Activated naive CD4-positive, alpha-beta T cell treated with anti-CD3 and anti-CD28 coated beads, Interleukin-2, amount 50 U/mL, for 24 hours (primary cell): ENCODE measurements around the gene DNAH17.

Experiments used
- H3K27ac Mint-ChIP-seq: one replicate; pipeline ENCODE4 v1.8.0; 2021; ENCODE audit warnings: mild to moderate bottlenecking, mixed read lengths
- H3K27me3 Mint-ChIP-seq: one replicate; pipeline ENCODE4 v1.8.0; 2021; ENCODE audit warnings: mixed read lengths
- H3K36me3 Mint-ChIP-seq: one replicate; pipeline ENCODE4 v1.8.0; 2021; ENCODE audit warnings: mixed read lengths
- H3K4me1 Mint-ChIP-seq: one replicate; pipeline ENCODE4 v1.8.0; 2021; ENCODE audit warnings: mixed read lengths
- H3K4me3 Mint-ChIP-seq: one replicate; pipeline ENCODE4 v1.8.0; 2021; ENCODE audit warnings: mild to moderate bottlenecking, mixed read lengths
- H3K9me3 Mint-ChIP-seq: one replicate; pipeline ENCODE4 v1.8.0; 2021; ENCODE audit warnings: mixed read lengths

The DNAH17 gene

DNA sequence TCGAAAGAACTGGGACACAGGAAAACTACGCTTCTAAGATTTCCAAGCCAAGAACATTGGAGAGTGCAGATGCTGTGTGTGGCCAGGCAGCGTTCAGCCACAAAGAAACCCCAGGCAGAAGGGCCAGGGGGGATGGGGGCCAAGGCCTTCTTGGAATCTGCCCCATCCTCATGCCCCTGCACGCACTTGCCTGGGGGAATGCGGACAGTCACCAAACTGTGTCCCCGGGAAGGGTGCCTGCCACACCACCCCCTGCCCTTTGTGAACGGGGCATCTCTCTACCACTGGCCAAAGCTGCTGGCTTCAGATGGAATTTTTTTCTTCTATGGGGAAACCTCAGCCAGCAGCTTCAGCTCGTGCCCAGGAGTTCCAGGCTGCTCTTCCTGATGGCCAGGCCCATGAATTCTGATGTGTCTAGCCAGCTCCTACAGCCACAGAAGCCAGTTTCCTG is 32.0 kb upstream of the DNAH17 start:
- Mint-ChIP-seq H3K4me1 (no peaks in the 10 kb centered on the region), H3K36me3 (no peaks in the 10 kb centered on the region), H3K4me3 (no peak overlapping the region), H3K27ac (no peak overlapping the region), H3K27me3 (no peaks in the 10 kb centered on the region), H3K9me3 (no peaks in the 10 kb centered on the region)

- Mint-ChIP-seq H3K27me3 (no peaks in the 10 kb centered on the region), H3K4me3 (no peak overlapping the region), H3K4me1 (no peaks in the 10 kb centered on the region), H3K36me3 (no peaks in the 10 kb centered on the region), H3K9me3 (no peaks in the 10 kb centered on the region), H3K27ac (no peak overlapping the region)
Observed at GRCh38 chr17:78608804-78609186, 31.6 kb upstream of the DNAH17 start.

GRCh38 chr17:78608122-78608803 is 31.1 kb upstream of the DNAH17 start:
- Mint-ChIP-seq H3K27ac (no peak overlapping the region), H3K4me1 (no peaks in the 10 kb centered on the region)

GRCh38 chr17:78607038-78607437 is 29.8 kb upstream of the DNAH17 start:
- H3K36me3 Mint-ChIP-seq: no peaks in the 10 kb centered on the region
- no peaks in the 10 kb centered on the region for H3K9me3 Mint-ChIP-seq
- H3K27ac Mint-ChIP-seq: peak overlapping the region; percentile 66
- H3K4me3 Mint-ChIP-seq: no peak overlapping the region
- H3K4me1 Mint-ChIP-seq: no peaks in the 10 kb centered on the region
- H3K27me3 Mint-ChIP-seq: no peaks in the 10 kb centered on the region

More at GRCh38 chr17:78608122-78608803, 31.1 kb upstream of the DNAH17 start:
- no peak overlapping the region for H3K4me3 Mint-ChIP-seq
- H3K9me3 Mint-ChIP-seq: no peaks in the 10 kb centered on the region
- H3K36me3 Mint-ChIP-seq: no peaks in the 10 kb centered on the region
- H3K27me3 Mint-ChIP-seq: no peaks in the 10 kb centered on the region

DNA sequence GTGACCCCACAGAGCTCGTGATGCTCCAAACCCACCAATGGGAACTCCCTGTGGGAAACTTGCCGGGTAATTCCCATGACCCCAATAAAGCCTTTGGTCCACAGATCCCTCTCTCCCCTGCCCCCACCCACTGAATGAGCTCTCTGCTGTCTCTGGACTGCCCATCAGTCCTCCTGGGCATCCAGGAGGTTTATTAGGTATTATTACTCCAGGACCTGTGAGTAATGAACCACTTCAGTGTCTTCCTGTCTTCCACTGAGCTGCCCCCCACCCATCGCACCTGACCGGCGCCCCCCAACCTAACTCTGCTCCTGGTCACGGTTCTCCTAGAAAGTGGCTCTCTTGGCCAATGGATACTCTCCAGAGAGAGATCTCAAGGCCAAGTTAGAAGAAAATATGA is 28.7 kb upstream of the DNAH17 start:
- H3K4me1 Mint-ChIP-seq: no peaks in the 10 kb centered on the region
- no peaks in the 10 kb centered on the region for H3K36me3 Mint-ChIP-seq
- H3K4me3 Mint-ChIP-seq: no peak overlapping the region
- no peaks in the 10 kb centered on the region for H3K27me3 Mint-ChIP-seq
- H3K27ac Mint-ChIP-seq: no peak overlapping the region
- H3K9me3 Mint-ChIP-seq: no peaks in the 10 kb centered on the region

DNA sequence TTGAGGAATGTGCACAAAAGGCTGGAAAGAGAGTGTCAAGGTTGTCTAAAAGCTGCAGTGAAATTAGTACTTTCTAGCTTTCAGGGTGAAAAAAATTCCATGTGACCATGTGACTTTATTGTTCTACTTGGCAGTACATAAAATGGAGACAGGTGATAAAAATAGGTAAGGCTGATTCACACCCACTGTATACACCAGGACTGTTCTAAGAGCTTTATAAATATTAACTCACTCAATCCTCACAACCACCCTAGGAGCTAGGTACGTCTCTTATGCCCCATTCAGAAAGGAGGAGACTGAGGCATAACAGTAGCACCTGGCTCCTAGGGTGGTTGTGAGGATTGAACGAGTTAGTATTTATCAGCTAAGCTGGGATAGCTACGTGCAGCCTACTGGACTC is 28.2 kb upstream of the DNAH17 start:
- Mint-ChIP-seq H3K4me1 (no peaks in the 10 kb centered on the region), H3K27ac (no peak overlapping the region), H3K27me3 (no peaks in the 10 kb centered on the region), H3K36me3 (no peaks in the 10 kb centered on the region), H3K9me3 (no peaks in the 10 kb centered on the region), H3K4me3 (no peak overlapping the region)

DNA sequence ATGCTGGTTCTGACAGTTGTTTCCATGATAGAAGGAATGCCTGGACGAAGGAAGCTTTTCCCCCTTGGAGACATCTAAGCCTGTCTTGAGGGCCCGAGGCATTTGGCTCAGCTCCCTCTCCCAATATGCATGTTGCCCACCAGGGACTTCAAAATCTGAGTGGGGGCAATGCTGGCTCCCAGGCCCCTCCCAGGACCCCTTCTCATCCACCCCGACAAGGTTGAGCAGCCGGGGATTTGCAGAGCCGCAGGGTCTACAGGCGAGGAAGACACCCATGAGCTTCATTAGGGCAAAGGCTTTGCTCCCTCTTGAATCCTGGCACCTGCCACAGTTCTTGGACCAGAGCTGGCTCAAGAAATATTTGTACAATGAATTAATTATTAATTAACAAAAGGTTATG is 25.1 kb upstream of the DNAH17 start:
- Mint-ChIP-seq H3K27me3 (no peaks in the 10 kb centered on the region), H3K36me3 (no peaks in the 10 kb centered on the region), H3K4me3 (no peak overlapping the region), H3K4me1 (no peaks in the 10 kb centered on the region), H3K27ac (no peak overlapping the region), H3K9me3 (no peaks in the 10 kb centered on the region)

GRCh38 chr17:78601577-78602190 is 24.5 kb upstream of the DNAH17 start:
- Mint-ChIP-seq H3K36me3 (no peaks in the 10 kb centered on the region), H3K9me3 (no peaks in the 10 kb centered on the region)

GRCh38 chr17:78600181-78600721 is 23.1 kb upstream of the DNAH17 start:
- Mint-ChIP-seq H3K4me3 (no peak overlapping the region), H3K27me3 (no peaks in the 10 kb centered on the region), H3K4me1 (no peaks in the 10 kb centered on the region), H3K27ac (no peak overlapping the region), H3K9me3 (no peaks in the 10 kb centered on the region), H3K36me3 (no peaks in the 10 kb centered on the region)

More at GRCh38 chr17:78601577-78602190, 24.5 kb upstream of the DNAH17 start:
- Mint-ChIP-seq H3K27ac (no peak overlapping the region), H3K4me1 (no peaks in the 10 kb centered on the region), H3K27me3 (no peaks in the 10 kb centered on the region), H3K4me3 (no peak overlapping the region)

DNA sequence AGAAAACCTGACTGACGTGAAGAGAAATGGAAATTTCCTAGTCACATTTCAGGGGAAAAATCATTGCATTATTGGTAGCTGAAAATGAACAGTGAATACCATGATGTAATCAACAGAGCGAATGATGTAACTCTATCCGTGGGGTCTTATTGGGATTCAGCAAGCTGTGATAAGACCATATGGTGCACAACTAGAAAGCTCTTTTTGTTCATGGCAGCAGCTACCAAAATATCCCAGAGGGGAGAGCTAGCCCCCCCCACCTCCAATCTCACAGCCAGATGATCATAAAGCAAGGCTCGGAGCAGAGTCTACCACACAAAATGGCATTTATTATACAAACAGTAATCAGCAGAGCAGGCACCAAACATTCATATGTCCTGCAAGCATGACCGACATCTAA is 22.2 kb upstream of the DNAH17 start:
- Mint-ChIP-seq H3K27ac (peak overlapping the region; percentile 51), H3K27me3 (no peaks in the 10 kb centered on the region), H3K4me1 (no peaks in the 10 kb centered on the region), H3K36me3 (no peaks in the 10 kb centered on the region), H3K4me3 (no peak overlapping the region), H3K9me3 (no peaks in the 10 kb centered on the region)

- Mint-ChIP-seq H3K27me3 (no peaks in the 10 kb centered on the region), H3K9me3 (no peaks in the 10 kb centered on the region)
Observed at GRCh38 chr17:78598013-78598471, 20.8 kb upstream of the DNAH17 start.

DNA sequence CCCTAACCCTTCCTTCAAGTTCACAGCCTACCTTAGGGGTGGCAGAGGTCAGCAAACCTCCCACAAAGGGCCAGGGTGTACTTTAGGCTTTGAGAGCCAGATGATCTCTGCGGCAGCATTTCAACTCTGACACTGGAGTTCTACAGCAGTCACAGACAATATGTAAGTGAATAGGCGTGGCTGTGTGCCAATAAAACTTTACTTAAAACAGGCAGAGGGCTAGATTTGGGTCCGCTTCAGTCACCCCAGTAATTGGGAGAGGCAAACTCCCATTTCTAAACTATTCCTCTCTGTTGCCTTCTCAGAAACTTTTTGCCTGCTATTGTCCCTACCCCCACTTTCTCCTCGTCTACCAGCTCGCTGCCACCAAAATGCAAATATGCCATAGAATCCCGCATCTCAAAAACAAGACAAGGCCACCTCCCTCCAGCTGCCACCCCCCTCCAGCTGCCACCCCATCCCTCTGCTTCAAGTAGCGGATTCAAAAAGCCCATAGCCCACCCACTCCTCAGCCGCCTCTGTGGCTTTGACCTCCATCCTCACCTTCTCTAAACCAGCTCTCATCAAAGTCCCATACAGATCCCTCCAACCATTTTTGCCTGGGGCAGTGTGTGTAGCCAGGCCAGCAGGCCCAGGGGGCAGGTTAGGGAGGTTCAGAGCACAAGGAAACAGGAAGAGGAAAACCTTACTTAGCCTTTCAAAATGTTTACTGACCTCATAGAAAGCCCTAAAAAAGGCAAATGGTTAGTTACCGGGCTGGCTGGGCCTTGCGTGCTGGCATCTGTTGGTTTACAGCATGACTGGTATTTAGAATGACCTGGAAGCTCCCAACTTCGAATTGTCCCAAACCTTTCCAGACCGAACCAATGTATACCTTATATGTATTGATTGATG is 19.9 kb upstream of the DNAH17 start:
- Mint-ChIP-seq H3K4me3 (no peak overlapping the region), H3K9me3 (no peaks in the 10 kb centered on the region), H3K36me3 (no peaks in the 10 kb centered on the region)

More at GRCh38 chr17:78598013-78598471, 20.8 kb upstream of the DNAH17 start:
- Mint-ChIP-seq H3K4me1 (no peaks in the 10 kb centered on the region), H3K36me3 (no peaks in the 10 kb centered on the region), H3K4me3 (no peak overlapping the region), H3K27ac (no peak overlapping the region)

GRCh38 chr17:78595135-78595810 is 18.1 kb upstream of the DNAH17 start:
- H3K9me3 Mint-ChIP-seq: no peaks in the 10 kb centered on the region
- no peaks in the 10 kb centered on the region for H3K27me3 Mint-ChIP-seq
- H3K36me3 Mint-ChIP-seq: no peaks in the 10 kb centered on the region
- H3K4me1 Mint-ChIP-seq: peaks cover 7% of the 10 kb centered on the region
- no peak overlapping the region for H3K27ac Mint-ChIP-seq
- no peak overlapping the region for H3K4me3 Mint-ChIP-seq

More for the DNA sequence above, 19.9 kb upstream of the DNAH17 start:
- no peaks in the 10 kb centered on the region for H3K27me3 Mint-ChIP-seq
- H3K4me1 Mint-ChIP-seq: peaks cover 4% of the 10 kb centered on the region
- H3K27ac Mint-ChIP-seq: no peak overlapping the region

DNA sequence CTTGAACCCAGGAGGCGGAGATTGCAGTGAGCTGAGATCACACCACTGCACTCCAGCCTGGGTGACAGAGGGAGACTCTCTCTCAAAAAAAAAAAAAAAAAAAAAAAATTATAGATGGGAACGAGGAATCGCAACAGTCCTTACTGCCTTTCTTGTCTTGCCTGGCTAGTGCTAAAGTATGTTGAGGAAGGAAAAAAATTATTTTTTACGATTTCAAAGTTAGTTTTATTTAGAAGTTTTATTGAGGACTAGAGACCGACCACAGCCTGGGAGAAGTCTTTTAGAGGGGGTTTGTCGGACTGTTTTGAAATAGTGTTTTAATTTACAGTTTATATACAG is 15.8 kb upstream of the DNAH17 start:
- Mint-ChIP-seq H3K36me3 (no peaks in the 10 kb centered on the region), H3K4me3 (no peak overlapping the region), H3K4me1 (peaks cover 7% of the 10 kb centered on the region), H3K9me3 (no peaks in the 10 kb centered on the region), H3K27ac (no peak overlapping the region), H3K27me3 (no peaks in the 10 kb centered on the region)

- H3K27ac Mint-ChIP-seq: no peak overlapping the region
- H3K36me3 Mint-ChIP-seq: no peaks in the 10 kb centered on the region
- H3K4me3 Mint-ChIP-seq: no peak overlapping the region
- H3K27me3 Mint-ChIP-seq: no peaks in the 10 kb centered on the region
- H3K9me3 Mint-ChIP-seq: no peaks in the 10 kb centered on the region
- peaks cover 7% of the 10 kb centered on the region for H3K4me1 Mint-ChIP-seq
Observed at GRCh38 chr17:78591263-78591671, 14.1 kb upstream of the DNAH17 start.
